ENCODE data around the gene MRGPRD.

Gene MRGPRD

DNA sequence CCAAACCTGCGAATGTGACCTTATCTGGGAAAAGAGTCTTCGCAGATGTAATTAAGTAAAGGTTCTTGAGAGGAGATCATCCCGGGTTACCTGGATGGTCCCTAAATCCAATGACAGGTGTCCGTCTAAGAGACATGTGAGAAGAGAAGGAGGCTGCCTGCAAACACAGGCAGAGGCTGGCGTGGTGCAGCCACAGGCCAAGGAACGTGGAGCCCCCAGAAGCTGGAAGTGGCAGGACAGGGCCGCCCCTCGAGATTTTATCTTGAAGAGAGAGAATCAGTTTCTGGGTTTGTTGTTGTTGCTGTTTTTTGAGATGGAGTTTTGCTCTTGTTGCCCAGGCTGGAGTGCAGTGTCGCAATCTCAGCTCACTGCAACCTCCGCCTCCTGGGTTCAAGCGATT, 33.6 kb downstream of the MRGPRD start:
- TF ChIP-seq, protein P1, sequence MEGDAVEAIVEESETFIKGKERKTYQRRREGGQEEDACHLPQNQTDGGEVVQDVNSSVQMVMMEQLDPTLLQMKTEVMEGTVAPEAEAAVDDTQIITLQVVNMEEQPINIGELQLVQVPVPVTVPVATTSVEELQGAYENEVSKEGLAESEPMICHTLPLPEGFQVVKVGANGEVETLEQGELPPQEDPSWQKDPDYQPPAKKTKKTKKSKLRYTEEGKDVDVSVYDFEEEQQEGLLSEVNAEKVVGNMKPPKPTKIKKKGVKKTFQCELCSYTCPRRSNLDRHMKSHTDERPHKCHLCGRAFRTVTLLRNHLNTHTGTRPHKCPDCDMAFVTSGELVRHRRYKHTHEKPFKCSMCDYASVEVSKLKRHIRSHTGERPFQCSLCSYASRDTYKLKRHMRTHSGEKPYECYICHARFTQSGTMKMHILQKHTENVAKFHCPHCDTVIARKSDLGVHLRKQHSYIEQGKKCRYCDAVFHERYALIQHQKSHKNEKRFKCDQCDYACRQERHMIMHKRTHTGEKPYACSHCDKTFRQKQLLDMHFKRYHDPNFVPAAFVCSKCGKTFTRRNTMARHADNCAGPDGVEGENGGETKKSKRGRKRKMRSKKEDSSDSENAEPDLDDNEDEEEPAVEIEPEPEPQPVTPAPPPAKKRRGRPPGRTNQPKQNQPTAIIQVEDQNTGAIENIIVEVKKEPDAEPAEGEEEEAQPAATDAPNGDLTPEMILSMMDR (conservative IDR thresholded peaks at IDR 0.05), result no peak
- H3K27ac ChIP-seq, result no peak overlapping the region

DNA sequence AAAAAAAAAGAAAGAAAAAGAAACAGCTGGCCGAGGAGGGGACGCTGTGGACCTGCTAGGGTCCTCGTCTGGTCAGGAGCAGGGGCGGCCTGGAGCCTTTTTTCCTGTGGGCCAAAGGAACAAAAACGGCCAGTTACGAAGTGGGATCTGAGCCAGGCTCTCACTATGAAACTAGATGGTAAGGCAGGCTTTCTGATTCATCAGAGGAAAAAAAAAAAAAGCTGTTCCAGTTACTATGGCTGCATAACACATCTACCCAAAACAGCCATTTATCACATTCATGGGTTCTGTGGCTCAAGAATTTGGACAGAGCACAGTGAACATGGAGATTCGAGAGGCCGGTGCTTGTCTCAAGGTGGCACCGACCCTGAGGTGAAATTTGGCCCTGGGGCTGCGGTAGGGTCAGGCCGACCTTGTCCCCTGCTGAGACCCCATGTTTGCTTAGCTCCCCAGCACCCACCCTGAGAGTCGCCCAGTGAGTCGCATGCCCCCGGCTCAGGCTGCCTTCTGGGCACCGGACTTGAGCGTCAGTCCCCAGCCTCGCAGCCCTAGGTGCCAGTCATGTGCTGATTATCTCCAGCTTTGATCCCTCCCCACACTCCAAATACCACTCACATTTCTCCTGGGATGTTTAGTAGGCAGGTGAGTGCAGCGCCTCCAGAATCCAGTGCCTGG, 34.2 kb downstream of the MRGPRD start:
- no peak overlapping the region for H3K27ac ChIP-seq
- TF ChIP-seq, protein P1 (conservative IDR thresholded peaks at IDR 0.05), result no peak

DNA sequence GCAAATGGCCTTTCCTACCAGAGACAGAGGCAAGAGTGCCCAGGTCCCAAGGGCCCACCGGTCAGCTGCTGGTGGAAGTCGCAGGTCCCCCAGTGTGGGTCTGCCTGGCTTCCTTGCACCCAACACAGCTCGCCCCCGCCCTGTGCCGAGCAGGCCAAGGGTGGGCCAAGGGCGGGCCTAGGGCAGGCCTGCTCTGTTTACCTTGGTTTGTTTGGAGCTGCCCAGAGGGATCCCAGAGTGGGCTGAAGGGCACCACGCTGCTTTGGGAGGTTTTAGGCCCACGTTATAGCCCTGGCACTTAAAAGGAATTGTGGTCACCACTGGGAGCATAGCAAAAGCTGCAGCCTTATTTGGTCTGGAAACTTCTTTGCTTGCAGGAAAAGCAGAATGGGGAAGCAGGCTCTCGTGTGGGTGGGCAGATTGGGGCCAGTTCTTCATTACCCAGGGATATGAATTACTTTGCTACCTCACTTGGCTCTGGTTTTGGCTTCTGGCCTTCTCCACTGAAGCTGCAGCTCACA, 38.0 kb downstream of the MRGPRD start:
- TF ChIP-seq, protein P1 (conservative IDR thresholded peaks at IDR 0.05), result no peak
- no peak overlapping the region for H3K27ac ChIP-seq

DNA sequence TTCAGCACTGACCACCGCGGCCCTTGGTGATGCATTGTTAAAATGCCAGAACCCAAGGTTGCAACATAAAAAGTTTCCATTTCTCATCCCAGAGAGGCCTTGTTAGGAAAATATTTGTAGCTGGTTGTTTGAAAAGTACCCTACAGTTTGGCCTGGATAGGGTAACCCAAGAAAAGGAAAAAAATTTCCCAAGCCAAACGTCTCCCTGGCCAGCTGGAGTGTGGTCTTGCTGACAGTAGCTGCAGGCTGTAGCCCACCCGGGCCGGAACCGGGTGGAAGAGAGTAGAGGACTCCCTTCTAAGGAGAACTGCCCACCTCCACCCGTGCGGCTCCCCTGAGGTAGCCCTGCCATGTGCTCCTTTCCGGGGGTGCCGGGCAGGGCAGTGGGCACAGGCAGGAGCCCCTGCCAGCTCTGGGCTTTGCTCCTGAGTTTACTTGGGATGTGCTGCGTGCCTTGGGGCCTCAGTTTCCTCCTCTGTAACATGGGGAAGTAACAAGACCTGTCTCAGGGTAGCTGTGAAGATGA, 38.6 kb downstream of the MRGPRD start:
- TF ChIP-seq, protein P1 (conservative IDR thresholded peaks at IDR 0.05), result no peak
- H3K27ac ChIP-seq, result no peak overlapping the region

DNA sequence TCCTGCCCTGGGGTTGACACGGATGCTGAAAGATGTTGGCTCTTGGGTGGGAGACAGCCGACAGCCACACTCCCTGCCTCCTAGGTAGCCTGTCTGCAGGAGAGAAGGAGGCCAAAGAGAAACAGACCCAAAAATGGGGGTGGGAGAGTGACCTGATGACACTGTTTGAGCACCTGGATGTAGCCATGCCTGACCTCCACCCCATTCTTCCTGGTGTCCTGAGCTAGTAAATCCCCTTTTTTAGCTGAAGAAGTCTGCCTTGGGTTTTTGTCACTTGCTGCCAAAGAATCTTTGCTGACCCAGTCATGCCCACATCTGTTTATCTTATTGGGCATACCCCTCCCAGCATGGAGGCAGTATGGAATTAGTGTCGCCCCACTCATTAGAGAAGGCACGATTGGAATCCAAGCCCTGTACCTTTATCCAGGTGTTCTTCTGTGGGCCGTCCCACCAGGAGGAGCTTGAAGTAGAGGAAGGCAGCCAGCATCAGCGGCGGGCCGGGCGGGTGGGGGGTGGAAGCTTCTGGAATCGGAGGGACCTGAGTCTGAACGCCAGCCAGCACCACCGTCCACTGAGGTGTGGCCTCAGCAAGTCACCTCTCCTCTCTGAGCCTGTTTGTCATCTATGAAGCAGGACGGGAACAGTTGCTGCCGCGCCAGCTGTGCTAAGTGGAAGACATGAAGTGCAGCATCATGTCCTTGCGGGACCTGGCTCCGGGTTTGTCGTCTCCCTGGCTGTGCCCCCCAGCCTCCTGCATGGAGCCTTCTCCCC, 39.3 kb downstream of the MRGPRD start:
- TF ChIP-seq, protein P1 (conservative IDR thresholded peaks at IDR 0.05), result no peak
- no peak overlapping the region for H3K27ac ChIP-seq

DNA sequence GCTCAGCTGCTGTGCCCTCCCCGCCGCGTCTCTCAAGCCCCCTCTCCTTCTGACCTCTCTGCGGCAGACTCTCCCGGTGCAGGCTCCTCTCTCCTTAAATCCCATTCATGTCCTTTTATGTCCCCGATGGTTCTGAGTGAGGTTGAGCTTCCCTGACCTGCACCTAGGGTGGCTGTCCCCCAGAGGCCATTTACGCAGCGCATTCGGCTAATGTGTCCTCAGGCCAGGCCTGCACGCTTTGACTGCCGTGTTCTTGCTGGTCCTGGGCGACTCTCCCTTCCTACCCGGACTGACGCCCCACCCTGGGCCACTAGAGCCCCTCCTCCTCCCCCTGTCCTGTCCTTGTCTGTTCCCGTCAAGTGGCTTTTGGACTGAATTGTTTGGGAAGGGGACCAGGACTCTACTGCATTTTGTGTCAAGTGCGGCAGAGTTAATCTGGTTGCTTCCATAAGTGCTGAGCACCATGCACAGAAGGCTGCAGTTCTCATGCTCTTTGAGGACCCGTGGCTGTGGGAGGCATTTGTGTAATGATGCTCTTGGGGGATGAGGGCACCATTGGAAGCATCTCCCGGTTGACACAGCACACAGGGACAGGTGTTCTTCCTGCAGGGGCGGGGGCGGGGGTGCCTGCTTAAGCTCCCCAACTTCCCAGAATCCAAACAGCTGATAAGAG, 40.0 kb downstream of the MRGPRD start:
- no peak overlapping the region for H3K27ac ChIP-seq
- TF ChIP-seq, protein P1 (conservative IDR thresholded peaks at IDR 0.05), result no peak
